Iris pigment epithelial cell (primary cell): ENCODE results near the gene COPZ2.
A peak's percentile ranks its signal among the peaks of the same experiment; 100 is the strongest.
"Not testable (repeated sequence)": the region's sequence is repeated elsewhere in the genome, so short reads cannot be mapped to it uniquely, and the experiment has no call there.

Experiments used
- DNase-seq: peaks from one replicate; pipeline ENCODE4 v3.0.0-alpha.2; 2011; ENCODE audit warnings: low read depth

Gene COPZ2

GRCh38 chr17:48028736-48029135, 8.9 kb downstream of the COPZ2 start:
- no peak for DNase-seq

GRCh38 chr17:48027322-48027981, 10.1 kb downstream of the COPZ2 start:
- DNase-seq = no peak

DNA sequence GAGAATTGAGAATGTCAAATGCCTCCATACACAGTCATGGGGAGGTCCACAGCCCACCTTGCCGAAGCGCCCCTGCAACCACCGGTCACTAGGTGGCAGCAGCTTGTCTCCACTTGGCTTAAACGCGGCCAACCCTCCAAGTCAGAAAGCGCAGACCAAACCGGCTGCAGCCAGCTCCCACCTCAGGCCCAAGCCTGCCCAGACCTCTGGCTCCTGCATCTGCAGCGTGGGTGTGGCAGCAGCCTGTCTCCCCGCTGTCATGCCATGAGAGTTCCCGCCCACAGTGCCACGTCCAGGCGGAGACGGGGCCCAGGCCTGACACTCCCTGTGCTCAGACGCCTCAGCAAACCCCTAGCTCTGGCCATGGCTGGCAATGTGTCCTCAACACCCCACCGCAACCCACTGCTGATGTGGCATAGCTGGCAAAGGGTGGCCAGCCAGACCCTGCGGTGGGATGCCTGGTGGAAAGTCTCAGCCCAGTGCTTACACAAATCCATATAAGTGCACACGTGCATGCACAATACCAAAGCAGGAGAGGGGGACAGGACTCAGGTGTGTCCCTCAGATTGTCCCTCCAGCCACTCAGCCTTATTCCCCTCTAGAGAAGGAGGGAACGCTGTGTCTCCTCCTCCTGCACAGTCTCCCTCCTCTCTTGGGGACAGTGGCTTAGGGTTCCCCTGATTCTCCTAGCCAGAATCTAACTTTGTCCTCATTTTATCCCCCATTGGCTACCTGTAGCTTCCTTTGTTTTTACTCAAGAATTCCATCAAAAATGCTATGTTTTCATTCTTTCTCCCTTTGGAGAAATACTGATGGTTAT, 10.9 kb downstream of the COPZ2 start:
- peak; percentile 88 for DNase-seq

GRCh38 chr17:48025904-48026501, 11.6 kb downstream of the COPZ2 start:
- peak; percentile 15 for DNase-seq

GRCh38 chr17:48025040-48025903, 12.3 kb downstream of the COPZ2 start:
- peak; percentile 94 for DNase-seq

DNA sequence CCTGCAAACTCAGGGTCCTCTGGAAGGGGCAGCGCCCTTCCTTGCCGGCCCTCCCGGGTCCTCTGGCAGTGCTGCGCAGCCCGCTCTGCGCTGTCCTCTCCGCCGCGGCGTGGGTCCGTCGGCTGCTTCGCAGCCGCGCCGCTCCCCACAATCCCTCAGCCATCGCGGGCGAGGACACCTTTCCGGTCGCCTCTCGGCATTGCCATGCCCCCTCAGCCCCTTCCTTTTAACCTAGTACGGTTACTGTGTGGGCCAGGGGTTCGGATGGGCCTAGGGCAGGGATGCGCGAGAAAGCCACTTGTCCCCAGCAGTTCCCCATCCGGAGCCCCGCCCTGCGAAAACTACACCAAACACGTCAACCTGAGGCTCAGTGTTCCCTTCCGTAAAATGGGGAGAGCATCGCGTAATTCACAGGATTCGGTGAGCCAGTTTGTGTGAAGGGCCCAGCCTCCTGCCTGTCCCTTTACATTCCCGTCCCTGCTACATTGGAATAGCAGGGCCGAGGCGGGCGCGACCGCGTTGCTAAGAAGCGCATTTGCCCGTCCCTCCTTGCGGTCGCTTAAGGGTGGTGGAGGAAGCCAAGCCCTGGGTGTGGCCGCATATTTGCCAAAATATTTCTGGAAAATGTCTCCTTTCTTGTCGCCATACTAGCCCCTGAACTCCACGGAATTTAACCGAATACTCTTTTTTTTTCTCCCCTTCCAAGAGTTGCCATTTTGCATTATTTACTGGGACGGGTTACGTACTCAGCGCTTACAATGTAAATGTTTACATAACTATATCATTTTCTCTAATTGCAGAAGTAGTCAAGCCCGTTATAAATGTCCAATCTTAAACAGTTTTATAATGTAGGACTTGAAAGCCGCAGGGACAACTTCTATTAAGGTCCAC, 13.2 kb downstream of the COPZ2 start:
- DNase-seq = peak; percentile 20

- DNase-seq = no peak
Measured at GRCh38 chr17:48023400-48024148, 14.0 kb downstream of the COPZ2 start.

DNA sequence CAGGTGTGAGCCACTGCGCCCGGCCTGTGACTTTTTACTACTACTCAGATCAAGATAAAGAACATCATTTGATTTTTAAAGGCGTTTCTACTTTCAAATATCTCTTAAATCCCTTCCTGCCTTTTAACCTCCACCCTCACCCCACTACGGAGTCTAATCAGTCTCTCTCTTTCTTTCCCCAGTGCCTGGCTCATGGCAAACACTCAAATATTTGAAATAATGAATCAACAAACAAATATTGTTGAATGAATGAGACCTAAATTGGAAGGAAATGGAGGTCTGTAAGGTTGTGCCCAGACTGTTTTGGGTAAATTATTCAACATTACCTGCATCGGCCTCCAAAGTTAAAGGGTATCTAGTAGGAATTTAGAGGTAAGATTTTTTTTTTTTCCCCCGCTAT, 14.7 kb downstream of the COPZ2 start:
- no peak for DNase-seq

DNA sequence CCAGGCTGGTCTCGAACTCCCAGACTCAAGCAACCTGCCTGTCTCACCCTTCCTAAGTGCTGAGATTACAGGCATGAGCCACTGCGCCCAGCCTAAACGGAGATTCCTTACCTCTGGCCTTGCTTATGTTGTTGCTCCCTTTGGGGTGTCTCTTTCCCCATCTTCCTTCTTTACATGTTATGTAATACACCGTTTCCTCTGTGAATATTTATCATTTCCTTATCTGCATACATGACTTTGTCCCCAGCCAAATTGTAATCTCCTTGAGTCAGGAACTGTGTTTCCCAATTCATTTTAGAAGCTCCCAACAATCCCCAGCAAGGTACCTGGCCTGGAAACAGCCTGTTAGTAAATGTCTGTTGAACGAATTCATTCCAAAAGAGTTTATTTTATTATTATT, 15.7 kb downstream of the COPZ2 start:
- DNase-seq = no peak

DNA sequence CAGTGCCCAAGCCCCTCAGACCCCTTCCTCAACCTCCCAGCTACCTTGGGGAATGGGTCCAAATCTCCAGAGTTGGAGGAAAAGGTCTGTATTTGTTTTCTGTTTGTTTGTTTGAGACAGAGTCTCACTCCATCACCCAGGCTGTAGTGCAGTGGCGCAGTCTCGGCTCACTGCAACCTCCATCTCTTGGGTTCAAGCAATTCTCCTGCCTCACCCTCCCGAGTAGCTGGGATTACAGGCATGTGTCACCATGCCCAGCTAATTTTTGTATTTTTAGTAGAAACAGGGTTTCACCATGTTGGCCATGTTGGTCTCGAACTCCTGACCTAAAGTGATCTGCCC, 19.8 kb downstream of the COPZ2 start:
- DNase-seq = not testable (repeated sequence)

- peak; percentile 47 for DNase-seq
Measured at GRCh38 chr17:48016112-48016511, 21.5 kb downstream of the COPZ2 start.

DNA sequence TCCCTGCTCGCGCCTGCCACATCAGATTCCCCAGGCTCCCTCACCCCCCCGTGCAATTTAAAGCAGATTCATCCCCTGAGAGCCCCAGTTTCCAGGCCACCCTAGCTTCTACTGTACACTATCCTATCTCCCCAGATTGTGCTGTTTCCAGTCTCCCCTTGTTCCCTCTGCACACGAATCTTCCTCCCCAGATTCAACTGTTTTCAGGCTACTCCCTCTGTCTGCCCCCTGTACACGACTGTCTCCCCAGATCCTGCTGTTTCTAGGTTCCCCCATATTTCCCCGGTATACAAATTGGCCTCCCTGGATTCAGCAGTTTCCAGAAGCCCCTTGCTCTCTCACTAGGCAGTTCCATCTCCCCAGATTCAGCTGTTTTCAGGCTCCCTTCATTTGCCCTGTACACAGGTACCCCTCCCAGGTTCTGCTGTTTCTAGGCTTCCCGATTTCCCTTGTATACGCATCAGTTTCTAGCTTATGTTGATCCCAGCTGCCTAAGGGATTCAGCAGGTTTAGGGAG, 22.9 kb downstream of the COPZ2 start:
- no peak for DNase-seq

DNA sequence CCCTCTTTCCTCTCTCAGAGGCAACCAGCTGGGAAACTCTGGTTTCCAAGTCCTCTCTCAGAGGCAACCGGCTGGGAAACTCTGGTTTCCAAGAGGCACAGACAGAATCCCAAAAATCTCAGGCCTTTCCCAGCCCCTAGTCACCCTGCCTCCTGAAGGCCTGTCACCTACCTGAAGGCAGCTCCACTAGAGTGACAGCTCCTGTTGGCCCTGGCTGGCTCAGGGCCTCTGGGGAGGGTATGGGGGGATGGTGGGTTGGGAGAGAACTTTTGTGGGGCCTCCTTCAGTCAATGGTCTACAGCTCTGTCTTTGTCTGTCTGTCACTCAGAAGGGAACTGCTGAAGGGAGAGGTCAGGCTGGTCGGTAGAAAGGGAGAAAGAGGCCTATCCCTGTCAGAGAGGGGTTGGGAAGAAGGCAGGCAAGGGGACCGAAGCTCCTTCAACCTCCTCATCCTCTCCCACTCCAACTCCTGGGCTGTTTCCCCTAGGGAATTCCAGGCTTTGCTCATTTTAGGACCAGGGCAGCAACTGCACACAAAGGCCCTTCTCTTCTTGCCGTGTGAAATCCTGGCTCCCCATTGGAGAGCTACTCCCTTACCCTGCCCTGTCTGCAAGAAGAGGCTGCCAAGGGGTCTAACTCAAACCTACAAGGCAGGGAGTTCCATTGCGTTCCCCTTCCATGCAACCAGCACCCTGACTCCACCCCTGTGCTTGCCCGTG, 23.6 kb downstream of the COPZ2 start:
- DNase-seq = no peak

DNA sequence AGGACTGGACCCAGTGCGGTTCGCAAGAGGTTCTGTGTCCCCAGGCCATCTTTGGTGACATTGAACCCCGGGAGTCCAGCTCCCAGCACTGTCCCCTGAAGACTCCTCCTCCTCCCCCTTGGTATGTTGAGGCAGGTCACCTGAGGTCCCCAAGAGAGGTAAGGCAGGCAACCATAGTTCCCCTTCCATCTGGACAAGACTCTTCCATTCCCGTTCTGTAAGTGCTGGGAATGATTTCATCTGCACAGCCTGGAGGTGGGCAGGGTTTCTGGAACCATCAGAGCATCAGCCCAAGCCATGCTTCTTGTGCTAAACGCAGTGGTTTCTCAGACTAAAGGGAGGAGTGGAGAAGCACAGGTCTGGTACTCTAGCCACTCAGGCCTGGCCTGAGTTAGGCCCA, 24.9 kb downstream of the COPZ2 start:
- DNase-seq = no peak

DNA sequence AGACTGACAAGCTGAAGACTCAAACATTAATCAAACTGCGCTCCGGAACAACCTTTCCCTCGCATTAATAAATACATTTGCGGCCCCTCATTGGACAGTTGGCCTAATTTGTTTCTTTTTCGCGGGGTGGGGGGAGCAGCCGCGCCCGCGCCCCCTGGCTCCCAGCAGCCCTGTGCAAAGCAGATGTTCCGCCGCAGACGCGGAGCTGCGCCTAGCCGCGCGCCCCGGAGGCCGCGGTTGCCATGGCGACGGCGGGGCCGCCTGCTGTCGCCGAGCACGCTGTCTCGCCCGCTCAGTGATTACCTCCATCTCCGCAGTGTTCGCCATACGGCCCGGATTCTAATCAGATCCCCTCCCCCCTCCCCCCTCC, 25.5 kb downstream of the COPZ2 start:
- DNase-seq = no peak

GRCh38 chr17:48011405-48012150, 26.0 kb downstream of the COPZ2 start:
- no peak for DNase-seq

DNA sequence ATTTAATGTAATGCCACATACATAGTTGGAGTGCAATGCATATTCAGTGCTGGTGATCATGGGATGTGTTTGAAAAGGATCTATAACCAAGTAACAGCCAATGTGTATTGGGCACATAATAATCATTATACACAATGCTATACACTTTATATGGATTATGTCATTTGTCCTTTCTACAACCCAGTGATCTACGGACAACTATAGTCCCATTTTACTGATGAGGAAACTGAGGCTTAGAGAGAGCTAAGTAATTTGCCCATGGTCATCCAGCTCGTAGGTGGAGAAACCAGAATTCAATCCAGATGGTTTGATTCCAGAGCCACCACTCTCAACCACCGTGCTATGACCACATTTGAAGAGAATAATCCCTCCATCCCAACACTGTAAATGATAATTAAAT, 27.4 kb downstream of the COPZ2 start:
- DNase-seq = no peak

DNA sequence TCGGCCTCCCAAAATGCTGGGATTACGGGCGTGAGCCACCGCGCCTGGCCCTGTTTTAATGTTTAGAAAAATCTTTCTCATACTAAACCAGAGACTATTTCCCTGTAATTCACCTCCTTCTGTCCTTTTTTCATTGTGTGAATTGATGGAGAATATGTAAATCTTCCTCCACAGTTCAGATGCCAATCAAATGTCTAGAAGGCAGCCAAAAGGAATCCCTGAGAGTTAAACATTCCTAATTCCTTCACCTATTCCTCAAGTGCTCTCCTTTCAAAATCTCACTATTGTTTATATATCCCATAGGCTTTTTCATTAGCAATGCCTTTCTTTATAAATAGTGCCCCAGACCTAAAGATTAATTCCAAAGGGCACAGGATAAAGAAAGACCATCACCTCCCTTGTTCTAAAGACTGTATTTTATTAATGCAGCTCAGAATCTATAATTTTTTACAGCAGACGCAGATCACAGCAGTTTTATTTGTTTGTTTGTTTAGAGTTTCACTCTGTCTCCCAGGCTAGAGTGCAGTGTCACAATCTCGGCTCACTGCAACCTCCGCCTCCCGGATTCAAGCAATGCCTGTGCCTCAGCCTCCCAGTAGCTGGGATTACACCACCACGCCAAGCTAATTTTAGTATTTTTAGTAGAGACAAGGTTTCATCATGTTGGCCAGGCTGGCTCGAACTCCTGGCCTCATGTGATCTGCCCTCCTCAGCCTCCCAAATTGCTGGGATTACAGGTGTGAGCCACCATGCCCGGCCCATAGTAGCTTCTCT, 30.5 kb downstream of the COPZ2 start:
- no peak for DNase-seq
